ENCODE data around the gene PRR36.

The PRR36 gene

DNA sequence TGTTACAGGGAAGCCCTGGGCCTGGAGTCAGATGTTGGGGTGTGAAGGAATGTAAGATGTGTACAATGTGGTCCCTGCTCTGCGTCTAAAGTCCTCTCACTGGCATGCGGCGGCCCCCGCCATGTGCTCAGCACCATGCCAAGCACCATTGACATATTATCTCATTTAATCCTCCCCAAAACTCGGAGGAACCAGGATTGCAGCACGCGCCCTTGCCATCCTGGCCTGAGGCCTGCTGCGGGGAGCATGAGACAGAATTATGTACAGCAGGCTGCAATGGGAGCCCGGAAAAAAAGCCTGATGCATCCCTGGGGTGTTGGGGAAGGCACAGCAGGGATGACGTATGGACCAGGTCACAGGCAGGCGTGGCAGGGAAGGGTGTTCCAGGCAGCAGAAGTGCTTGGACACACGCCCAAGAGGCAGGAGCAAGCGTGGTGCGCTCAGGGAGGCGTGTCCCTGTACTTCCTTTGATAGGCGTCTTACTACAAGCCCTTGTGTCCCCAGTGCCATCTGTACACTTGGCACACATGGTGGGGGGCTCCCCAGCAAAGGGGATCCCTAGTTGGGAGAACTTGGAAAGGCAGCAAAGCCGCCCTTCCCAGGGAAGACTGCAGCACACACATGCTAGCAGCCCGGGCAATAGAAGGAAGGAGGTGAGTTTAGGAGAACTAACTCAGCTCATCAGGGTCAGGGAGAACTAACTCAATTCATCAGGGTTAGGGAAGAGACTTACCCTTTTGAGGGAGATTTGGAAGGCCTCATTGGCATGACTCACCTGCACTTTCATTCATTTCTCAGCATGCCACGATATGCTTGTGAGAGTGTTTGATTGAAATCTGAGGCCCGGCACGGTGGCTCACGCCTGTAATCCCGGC, 40.7 kb downstream of the PRR36 start:
- Histone ChIP-seq H3K27ac (ENCODE audit: low read depth, low read length) (no peak overlapping the region), H3K36me3 (ENCODE audit: control insufficient read depth in 5 of 5, insufficient read depth in 5 of 5, low read length in 5 of 5) (no peaks in the 10 kb centered on the region), H3K4me3 (ENCODE audit: low read depth in 1 of 5, low read length in 5 of 5) (no peak overlapping the region), H3K27me3 (ENCODE audit: control insufficient read depth in 5 of 5, insufficient read depth in 4 of 5, low read length in 5 of 5) (no peaks in the 10 kb centered on the region), H3K4me1 (ENCODE audit: control insufficient read depth in 5 of 5, insufficient read depth in 5 of 5, low read length in 5 of 5) (peaks cover 3 to 37% (median 35%) of the 10 kb centered on the region in 5 donors), H3K9me3 (ENCODE audit: control insufficient read depth in 5 of 5, low read length in 5 of 5) (no peaks in the 10 kb centered on the region), H3K9ac (ENCODE audit: low read length in 5 of 5) (no peak overlapping the region)

GRCh38 chr19:7832781-7833180, 41.4 kb downstream of the PRR36 start:
- Histone ChIP-seq H3K9me3 (ENCODE audit: control insufficient read depth in 5 of 5, low read length in 5 of 5) (no peaks in the 10 kb centered on the region), H3K4me1 (ENCODE audit: control insufficient read depth in 5 of 5, insufficient read depth in 5 of 5, low read length in 5 of 5) (peaks cover 3 to 37% (median 35%) of the 10 kb centered on the region in 5 donors), H3K9ac (ENCODE audit: low read length in 5 of 5) (peak overlapping the region in 1 of 5 donors; percentile 46), H3K27me3 (ENCODE audit: control insufficient read depth in 5 of 5, insufficient read depth in 4 of 5, low read length in 5 of 5) (no peaks in the 10 kb centered on the region), H3K36me3 (ENCODE audit: control insufficient read depth in 5 of 5, insufficient read depth in 5 of 5, low read length in 5 of 5) (no peaks in the 10 kb centered on the region), H3K27ac (ENCODE audit: low read depth, low read length) (no peak overlapping the region), H3K4me3 (ENCODE audit: low read depth in 1 of 5, low read length in 5 of 5) (no peak overlapping the region)

- Histone ChIP-seq H3K4me3 (ENCODE audit: low read depth in 1 of 5, low read length in 5 of 5) (no peak overlapping the region), H3K9ac (ENCODE audit: low read length in 5 of 5) (peak overlapping the region in 1 of 5 donors; percentile 11)
Measured at GRCh38 chr19:7832009-7832408, 42.2 kb downstream of the PRR36 start.

DNA sequence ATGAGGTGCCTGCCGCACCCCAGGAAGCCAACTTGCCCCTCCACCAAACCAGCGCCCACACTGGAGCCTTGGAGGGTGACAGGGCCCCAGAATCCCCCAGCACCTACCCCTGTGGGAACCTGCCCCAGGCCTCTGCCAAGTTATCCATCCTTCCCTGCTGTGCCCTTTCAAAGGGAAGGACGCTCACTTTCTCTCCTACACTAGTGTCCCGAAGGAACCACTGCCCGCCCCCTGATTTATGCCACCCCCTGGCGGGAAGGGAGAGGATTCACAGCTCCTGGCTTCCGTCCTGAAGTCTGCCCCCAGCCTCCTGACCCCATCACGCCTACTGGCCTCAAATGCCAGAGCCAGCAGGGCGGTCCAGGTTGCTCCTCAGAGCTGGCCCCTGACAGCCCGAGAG, 42.7 kb downstream of the PRR36 start:
- H3K27ac ChIP-seq (ENCODE audit: low read depth, low read length), result no peak overlapping the region
- no peak overlapping the region for H3K4me3 ChIP-seq (ENCODE audit: low read depth in 1 of 5, low read length in 5 of 5)
- H3K27me3 ChIP-seq (ENCODE audit: control insufficient read depth in 5 of 5, insufficient read depth in 4 of 5, low read length in 5 of 5), result no peaks in the 10 kb centered on the region
- H3K4me1 ChIP-seq (ENCODE audit: control insufficient read depth in 5 of 5, insufficient read depth in 5 of 5, low read length in 5 of 5), result peaks cover 3 to 37% (median 35%) of the 10 kb centered on the region in 5 donors
- H3K9me3 ChIP-seq (ENCODE audit: control insufficient read depth in 5 of 5, low read length in 5 of 5), result no peaks in the 10 kb centered on the region
- peak overlapping the region in 1 of 5 donors; percentile 11 for H3K9ac ChIP-seq (ENCODE audit: low read length in 5 of 5)
- no peaks in the 10 kb centered on the region for H3K36me3 ChIP-seq (ENCODE audit: control insufficient read depth in 5 of 5, insufficient read depth in 5 of 5, low read length in 5 of 5)

More at GRCh38 chr19:7832009-7832408, 42.2 kb downstream of the PRR36 start:
- Histone ChIP-seq H3K36me3 (ENCODE audit: control insufficient read depth in 5 of 5, insufficient read depth in 5 of 5, low read length in 5 of 5) (no peaks in the 10 kb centered on the region), H3K9me3 (ENCODE audit: control insufficient read depth in 5 of 5, low read length in 5 of 5) (no peaks in the 10 kb centered on the region), H3K4me1 (ENCODE audit: control insufficient read depth in 5 of 5, insufficient read depth in 5 of 5, low read length in 5 of 5) (peaks cover 3 to 37% (median 35%) of the 10 kb centered on the region in 5 donors), H3K27ac (ENCODE audit: low read depth, low read length) (no peak overlapping the region), H3K27me3 (ENCODE audit: control insufficient read depth in 5 of 5, insufficient read depth in 4 of 5, low read length in 5 of 5) (no peaks in the 10 kb centered on the region)

DNA sequence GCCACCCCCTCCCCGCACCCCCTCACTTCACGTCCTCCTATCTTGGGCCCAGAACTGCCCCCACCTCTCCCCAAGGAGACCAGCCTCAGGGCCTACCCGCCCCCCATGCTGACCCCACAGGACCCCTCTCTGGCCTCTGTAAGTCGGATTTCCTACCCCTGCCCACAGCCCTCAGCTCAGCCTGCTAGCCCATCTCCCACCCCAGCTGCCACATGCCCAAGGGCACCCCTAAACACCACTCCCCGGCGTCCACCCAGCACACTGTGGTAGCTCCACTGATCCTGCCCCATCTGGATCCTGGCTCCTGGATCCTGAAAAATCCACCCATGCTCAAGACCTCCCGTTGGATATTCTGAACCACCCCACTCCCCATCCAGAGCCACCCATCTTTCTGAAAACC, 43.4 kb downstream of the PRR36 start:
- peak overlapping the region in 3 of 5 donors; percentile 37 to 58 (median 54) for H3K9ac ChIP-seq (ENCODE audit: low read length in 5 of 5)
- peaks cover 3 to 37% (median 35%) of the 10 kb centered on the region in 5 donors for H3K4me1 ChIP-seq (ENCODE audit: control insufficient read depth in 5 of 5, insufficient read depth in 5 of 5, low read length in 5 of 5)
- no peaks in the 10 kb centered on the region for H3K9me3 ChIP-seq (ENCODE audit: control insufficient read depth in 5 of 5, low read length in 5 of 5)
- H3K27ac ChIP-seq (ENCODE audit: low read depth, low read length), result no peak overlapping the region
- H3K27me3 ChIP-seq (ENCODE audit: control insufficient read depth in 5 of 5, insufficient read depth in 4 of 5, low read length in 5 of 5), result no peaks in the 10 kb centered on the region
- no peaks in the 10 kb centered on the region for H3K36me3 ChIP-seq (ENCODE audit: control insufficient read depth in 5 of 5, insufficient read depth in 5 of 5, low read length in 5 of 5)
- H3K4me3 ChIP-seq (ENCODE audit: low read depth in 1 of 5, low read length in 5 of 5), result peak overlapping the region in 4 of 5 donors; percentile 58 to 67 (median 64)

DNA sequence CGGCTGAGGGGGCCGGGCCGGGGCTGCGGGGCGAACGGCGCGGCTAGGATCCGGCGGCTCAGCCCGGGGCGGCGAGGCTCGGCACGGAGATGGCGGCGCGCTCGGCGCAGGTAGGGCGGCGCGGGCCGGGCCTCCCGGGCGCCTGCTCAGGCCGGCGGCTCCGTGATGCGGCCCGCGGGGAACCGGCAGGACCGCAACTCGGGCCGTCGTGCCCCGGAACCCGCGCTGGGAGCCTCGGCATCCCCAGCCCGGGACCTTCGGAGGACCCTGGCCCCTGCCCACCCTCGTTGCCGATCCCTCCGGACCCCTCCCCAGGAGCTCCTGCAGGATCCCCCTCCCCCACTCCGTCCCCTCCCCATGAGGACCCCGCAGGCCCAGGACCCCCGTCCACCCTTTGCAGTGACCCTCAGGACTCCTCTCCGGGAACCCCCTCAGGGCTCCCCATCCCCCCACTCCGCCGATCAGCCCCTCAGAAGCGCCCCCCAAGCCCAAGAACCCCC, 43.9 kb downstream of the PRR36 start:
- H3K27ac ChIP-seq (ENCODE audit: low read depth, low read length), result no peak overlapping the region
- H3K36me3 ChIP-seq (ENCODE audit: control insufficient read depth in 5 of 5, insufficient read depth in 5 of 5, low read length in 5 of 5), result no peaks in the 10 kb centered on the region
- peak overlapping the region in 4 of 5 donors; percentile 37 to 62 (median 56) for H3K9ac ChIP-seq (ENCODE audit: low read length in 5 of 5)
- peaks cover 3 to 37% (median 35%) of the 10 kb centered on the region in 5 donors for H3K4me1 ChIP-seq (ENCODE audit: control insufficient read depth in 5 of 5, insufficient read depth in 5 of 5, low read length in 5 of 5)
- H3K4me3 ChIP-seq (ENCODE audit: low read depth in 1 of 5, low read length in 5 of 5), result peak overlapping the region in 4 of 5 donors; percentile 58 to 67 (median 64)
- H3K9me3 ChIP-seq (ENCODE audit: control insufficient read depth in 5 of 5, low read length in 5 of 5), result no peaks in the 10 kb centered on the region
- H3K27me3 ChIP-seq (ENCODE audit: control insufficient read depth in 5 of 5, insufficient read depth in 4 of 5, low read length in 5 of 5), result no peaks in the 10 kb centered on the region

- H3K9ac ChIP-seq (ENCODE audit: low read length in 5 of 5), result peak within 1 kb of the TSS in 4 of 5 donors; percentile 37 to 62 (median 56)
Measured at GRCh38 chr19:7829561-7830271, 44.5 kb downstream of the PRR36 start, which contains the start of gene EVI5L. EVI5L (plus strand) TSS chr19:7830218; CDS start chr19:7846543, 16,325 bp downstream.

DNA sequence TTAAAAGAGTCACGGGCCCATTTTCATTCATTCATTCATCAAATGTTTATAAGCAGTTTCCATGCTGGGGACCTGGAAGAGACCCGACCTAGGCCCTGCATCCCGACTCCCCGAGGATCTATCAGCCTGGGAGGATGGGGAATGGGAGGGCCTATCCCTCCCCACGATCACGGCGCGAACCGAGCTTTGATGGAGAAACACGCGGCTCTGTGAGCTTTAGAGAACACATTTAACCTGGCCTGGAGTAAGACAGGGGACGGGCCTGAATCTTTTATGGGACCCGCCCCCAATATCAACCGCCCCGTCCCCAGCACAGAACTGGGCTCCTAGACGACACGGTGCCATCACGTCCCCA, 45.0 kb downstream of the PRR36 start:
- H3K27ac ChIP-seq (ENCODE audit: low read depth, low read length), result no peak overlapping the region
- H3K27me3 ChIP-seq (ENCODE audit: control insufficient read depth in 5 of 5, insufficient read depth in 4 of 5, low read length in 5 of 5), result no peaks in the 10 kb centered on the region
- H3K36me3 ChIP-seq (ENCODE audit: control insufficient read depth in 5 of 5, insufficient read depth in 5 of 5, low read length in 5 of 5), result no peaks in the 10 kb centered on the region
- H3K4me3 ChIP-seq (ENCODE audit: low read depth in 1 of 5, low read length in 5 of 5), result peak overlapping the region; percentile 51 to 55 (median 54)
- H3K4me1 ChIP-seq (ENCODE audit: control insufficient read depth in 5 of 5, insufficient read depth in 5 of 5, low read length in 5 of 5), result peaks cover 3 to 37% (median 35%) of the 10 kb centered on the region in 5 donors
- H3K9me3 ChIP-seq (ENCODE audit: control insufficient read depth in 5 of 5, low read length in 5 of 5), result no peaks in the 10 kb centered on the region
- no peak overlapping the region for H3K9ac ChIP-seq (ENCODE audit: low read length in 5 of 5)

More at GRCh38 chr19:7829561-7830271, 44.5 kb downstream of the PRR36 start, which contains the start of gene EVI5L:
- Histone ChIP-seq H3K27ac (ENCODE audit: low read depth, low read length) (no peak within 1 kb of the TSS), H3K27me3 (ENCODE audit: control insufficient read depth in 5 of 5, insufficient read depth in 4 of 5, low read length in 5 of 5) (no peaks in the 10 kb centered on the region), H3K36me3 (ENCODE audit: control insufficient read depth in 5 of 5, insufficient read depth in 5 of 5, low read length in 5 of 5) (no peaks in the 10 kb centered on the region), H3K4me3 (ENCODE audit: low read depth in 1 of 5, low read length in 5 of 5) (peak within 1 kb of the TSS; percentile 51 to 67 (median 62)), H3K4me1 (ENCODE audit: control insufficient read depth in 5 of 5, insufficient read depth in 5 of 5, low read length in 5 of 5) (peaks cover 3 to 37% (median 35%) of the 10 kb centered on the region in 5 donors), H3K9me3 (ENCODE audit: control insufficient read depth in 5 of 5, low read length in 5 of 5) (no peaks in the 10 kb centered on the region)

DNA sequence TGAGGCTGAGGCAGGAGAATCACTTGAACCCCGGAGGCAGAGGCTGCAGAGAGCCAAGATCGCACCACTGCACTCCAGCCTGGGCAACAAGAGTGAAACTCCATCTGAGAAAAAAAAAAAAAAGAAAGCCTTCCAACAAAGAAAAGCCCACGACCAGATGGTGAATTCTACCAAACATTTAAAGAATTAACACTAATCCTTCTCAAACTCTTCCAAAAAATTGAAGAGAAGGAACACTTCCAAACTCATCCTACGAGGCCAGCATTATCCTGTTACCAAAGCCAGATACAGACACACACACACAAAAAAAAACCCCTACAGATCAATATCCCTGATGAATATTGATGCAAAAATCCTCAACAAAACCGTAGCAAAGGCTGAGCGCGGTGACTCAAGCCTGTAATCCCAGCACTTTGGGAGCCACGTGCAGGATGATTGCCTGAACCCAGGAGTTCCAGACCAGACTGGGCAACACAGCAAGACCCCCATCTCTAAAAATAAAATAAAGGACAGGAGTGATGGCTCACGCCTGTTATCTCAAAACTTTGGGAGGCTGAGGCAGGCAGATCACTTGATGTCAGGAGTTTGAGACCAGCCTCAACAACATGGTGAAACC, 50.4 kb downstream of the PRR36 start:
- H3K4me1 ChIP-seq (ENCODE audit: control insufficient read depth in 5 of 5, insufficient read depth in 5 of 5, low read length in 5 of 5), result peaks cover 0 to under 1% (median 0%) of the 10 kb centered on the region in 5 donors
- H3K27ac ChIP-seq (ENCODE audit: low read depth, low read length), result no peak overlapping the region
- peaks cover 0 to 9% (median 8%) of the 10 kb centered on the region in 5 donors for H3K27me3 ChIP-seq (ENCODE audit: control insufficient read depth in 5 of 5, insufficient read depth in 4 of 5, low read length in 5 of 5)
- H3K36me3 ChIP-seq (ENCODE audit: control insufficient read depth in 5 of 5, insufficient read depth in 5 of 5, low read length in 5 of 5), result no peaks in the 10 kb centered on the region
- no peak overlapping the region for H3K4me3 ChIP-seq (ENCODE audit: low read depth in 1 of 5, low read length in 5 of 5)
- no peak overlapping the region for H3K9ac ChIP-seq (ENCODE audit: low read length in 5 of 5)
- H3K9me3 ChIP-seq (ENCODE audit: control insufficient read depth in 5 of 5, low read length in 5 of 5), result peaks cover 0 to 4% (median 3%) of the 10 kb centered on the region in 5 donors
